Upper lobe of right lung (tissue), 1 donor: Measurements from ENCODE around the gene TBRG4. TPM values are rescaled to one million over a fixed set of nuclear protein-coding genes. Genes with fewer than 3 reads are reported as not detected.

Experiments
- ATAC-seq: fragments of 200-7000 bp; cut with Tn5 transposase; one replicate; pipeline ENCODE4 v1.9.1; 2020; ENCODE audit warnings: mild to moderate bottlenecking, moderate library complexity
- DNase-seq: peaks from one replicate; pipeline ENCODE4 v3.0.0-alpha.2; 2020
- H3K27ac ChIP-seq: fragments of 200-600 bp; one replicate; pipeline ENCODE4 v1.8.0; 2022
- H3K27me3 ChIP-seq: fragments of 200-600 bp; one replicate; pipeline ENCODE4 v1.8.0; 2022; ENCODE audit warnings: mild to moderate bottlenecking
- H3K36me3 ChIP-seq: fragments of 200-600 bp; one replicate; pipeline ENCODE4 v1.8.0; 2022
- H3K4me1 ChIP-seq: fragments of 200-600 bp; one replicate; pipeline ENCODE4 v1.8.0; 2022
- H3K4me3 ChIP-seq: fragments of 200-600 bp; one replicate; pipeline ENCODE4 v1.8.0; 2022; ENCODE audit warnings: mild to moderate bottlenecking
- H3K9me3 ChIP-seq: fragments of 200-600 bp; one replicate; pipeline ENCODE4 v1.8.0; 2022
- CTCF ChIP-seq: fragments of 200-600 bp; IDR thresholded peaks from one replicate; pipeline ENCODE4 v1.8.0; 2022; ENCODE audit warnings: antibody characterized with exemption
- intact Hi-C: fragments of 100-400 bp; cut with DNase I; formaldehyde crosslinking; loops from one replicate; pipeline ENCODE4 v1.11.0; 2022
- total RNA-seq: library from RNA; stranded (reverse); fragmentation: NEBNext Ultra II Directional; extraction: Animal tissue kit (Norgen Biotek cat#: 25700); gene quantifications from one replicate; pipeline ENCODE4 v1.2.1, GENCODE V29; 2021
- donor health status: DM: no; HTN: yes; CAD: no; lungs with severe emphysema.

The TBRG4 gene
- total RNA-seq, 1 donor from 2014 or later, result 59.4 TPM

- H3K9me3 ChIP-seq, result no peaks in the 10 kb centered on the region
- no peaks in the 10 kb centered on the region for H3K27me3 ChIP-seq
- H3K36me3 ChIP-seq, result peaks cover 25% of the 10 kb centered on the region
- H3K4me3 ChIP-seq, result no peak overlapping the region
- intact Hi-C loops, result no loop called here
- DNase-seq (no peak), ATAC-seq (no peak)
- no peak for TF ChIP-seq CTCF
- H3K4me1 ChIP-seq, result no peaks in the 10 kb centered on the region
- H3K27ac ChIP-seq, result no peak overlapping the region
These were observed 50.1 kb downstream of the TBRG4 start for GRCh38 chr7:45061352-45061751.

GRCh38 chr7:45060295-45060694 lies 51.2 kb downstream of the TBRG4 start:
- H3K4me3 ChIP-seq, result no peak overlapping the region
- peaks cover 18% of the 10 kb centered on the region for H3K36me3 ChIP-seq
- ATAC-seq (no peak), DNase-seq (no peak)
- H3K4me1 ChIP-seq, result no peaks in the 10 kb centered on the region
- H3K27me3 ChIP-seq, result no peaks in the 10 kb centered on the region
- intact Hi-C loops, result no loop called here
- no peak for TF ChIP-seq CTCF
- H3K9me3 ChIP-seq, result no peaks in the 10 kb centered on the region
- no peak overlapping the region for H3K27ac ChIP-seq

- ATAC-seq, result no peak
These were observed 53.6 kb downstream of the TBRG4 start for GRCh38 chr7:45057878-45058277.

GRCh38 chr7:45055594-45056219 lies 55.8 kb downstream of the TBRG4 start:
- H3K36me3 ChIP-seq, result peaks cover 19% of the 10 kb centered on the region
- H3K4me1 ChIP-seq, result no peaks in the 10 kb centered on the region
- H3K27ac ChIP-seq, result no peak overlapping the region
- ATAC-seq (no peak), DNase-seq (no peak)
- no peaks in the 10 kb centered on the region for H3K27me3 ChIP-seq
- TF ChIP-seq CTCF, result no peak
- intact Hi-C loops, result no loop called here
- H3K9me3 ChIP-seq, result no peaks in the 10 kb centered on the region
- no peak overlapping the region for H3K4me3 ChIP-seq

More at GRCh38 chr7:45057878-45058277, 53.6 kb downstream of the TBRG4 start:
- Histone ChIP-seq H3K27ac (no peak overlapping the region), H3K27me3 (no peaks in the 10 kb centered on the region), H3K4me1 (no peaks in the 10 kb centered on the region), H3K36me3 (peaks cover 11% of the 10 kb centered on the region), H3K9me3 (no peaks in the 10 kb centered on the region), H3K4me3 (no peak overlapping the region)
- no peak for TF ChIP-seq CTCF
- intact Hi-C loops, result no loop called here
- DNase-seq, result no peak

- no peaks in the 10 kb centered on the region for H3K9me3 ChIP-seq
- no peak for ATAC-seq
- DNase-seq, result no peak
- intact Hi-C loops, result no loop called here
- H3K36me3 ChIP-seq, result peaks cover 23% of the 10 kb centered on the region
- no peak for TF ChIP-seq CTCF
- no peak overlapping the region for H3K4me3 ChIP-seq
- H3K27me3 ChIP-seq, result no peaks in the 10 kb centered on the region
- no peak overlapping the region for H3K27ac ChIP-seq
- no peaks in the 10 kb centered on the region for H3K4me1 ChIP-seq
These were observed 56.5 kb downstream of the TBRG4 start for GRCh38 chr7:45055016-45055415.

- no peak for ATAC-seq
- H3K4me1 ChIP-seq, result no peaks in the 10 kb centered on the region
- no peaks in the 10 kb centered on the region for H3K9me3 ChIP-seq
- H3K27ac ChIP-seq, result no peak overlapping the region
- no peak overlapping the region for H3K4me3 ChIP-seq
- H3K27me3 ChIP-seq, result no peaks in the 10 kb centered on the region
- TF ChIP-seq CTCF, result no peak
- intact Hi-C loops, result no loop called here
- DNase-seq, result no peak
- H3K36me3 ChIP-seq, result peaks cover 29% of the 10 kb centered on the region
These were observed 57.1 kb downstream of the TBRG4 start for GRCh38 chr7:45054442-45054841.
